SK-N-MC (cell line): ENCODE data around the gene HELZ2.

Experiments
- DNase-seq: peaks from one replicate; pipeline ENCODE4 v3.0.0-alpha.2; 2011; ENCODE audit warnings: low read depth, low spot score
- H3K27ac ChIP-seq: fragments of 200-600 bp; sonication (generic); 2 replicates; pipeline ENCODE4 v1.5.1; 2016; ENCODE audit warnings: mixed run types
- H3K36me3 ChIP-seq: fragments of 200-600 bp; sonication (generic); 2 replicates; pipeline ENCODE4 v1.6.1; 2017; ENCODE audit warnings: antibody characterized with exemption, low read length, mixed read lengths; ENCODE audit not compliant: insufficient read depth
- H3K4me3 ChIP-seq: fragments of 200-600 bp; sonication (generic); 2 replicates; pipeline ENCODE4 v1.5.1; 2016
- H3K9ac ChIP-seq: fragments of 200-600 bp; sonication (generic); 2 replicates; pipeline ENCODE4 v1.8.0; 2017; ENCODE audit warnings: mixed run types, mixed read lengths; ENCODE audit not compliant: insufficient read length
- H3K9me3 ChIP-seq: fragments of 200-600 bp; sonication (generic); 2 replicates; pipeline ENCODE4 v1.6.1; 2017; ENCODE audit warnings: low read depth, mild to moderate bottlenecking, antibody characterized with exemption, low read length, moderate library complexity, mixed read lengths
- EZH2 ChIP-seq: fragments of 200-600 bp; sonication (generic); IDR thresholded peaks from one replicate; pipeline ENCODE4 v1.6.1; 2017; ENCODE audit warnings: antibody characterized with exemption
- FOXP2 ChIP-seq: optimal IDR thresholded peaks from 2 replicates; pipeline ENCODE3; 2011; ENCODE audit warnings: mild to moderate bottlenecking, moderate library complexity; ENCODE audit not compliant: insufficient read depth; ENCODE audit errors: extremely low read length, control extremely low read depth
- POLR2AphosphoS5 ChIP-seq: IDR thresholded peaks from 2 replicates; pipeline ENCODE4 v1.6.1; 2012; ENCODE audit warnings: mild to moderate bottlenecking, low read depth, low read length, borderline replicate concordance

HELZ2 gene

DNA sequence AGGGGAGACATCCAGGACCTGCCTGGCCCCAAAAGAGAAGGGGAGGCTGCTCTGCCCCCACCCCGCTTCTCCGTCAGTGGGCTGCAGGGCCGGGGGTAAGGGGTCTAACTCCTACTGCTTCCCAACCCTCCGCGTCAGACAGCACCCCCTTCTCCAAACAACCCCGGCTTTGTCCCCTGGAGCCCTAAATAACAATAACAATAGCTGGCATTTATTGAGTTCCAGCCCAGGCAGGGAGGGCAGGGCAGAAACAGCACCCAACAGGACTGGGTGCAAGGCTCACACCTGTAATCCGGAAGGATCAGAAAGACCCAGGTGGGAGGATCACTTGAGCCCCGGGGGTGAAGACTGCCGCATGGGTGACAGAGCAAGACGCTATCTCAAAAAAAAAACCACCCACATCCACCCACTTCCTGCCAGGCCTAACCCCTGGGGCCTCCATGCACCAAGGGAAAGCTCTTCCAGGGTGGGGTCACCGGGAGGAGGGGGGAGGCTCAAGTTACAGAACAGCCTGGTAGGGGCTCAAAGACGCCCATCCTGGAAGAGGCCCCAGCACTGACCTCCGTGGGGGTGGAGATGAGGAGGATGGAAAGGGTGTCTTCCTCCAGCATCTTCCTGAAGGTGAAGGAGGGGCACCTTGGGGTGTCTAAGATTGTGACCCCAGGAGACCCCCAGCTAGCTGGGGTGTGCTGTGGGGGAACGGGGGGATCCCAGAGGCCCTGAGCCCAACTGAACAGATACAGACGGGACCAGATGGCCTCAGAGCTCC lies 21.4 kb downstream of the HELZ2 start:
- no peaks in the 10 kb centered on the region for H3K9me3 ChIP-seq
- no peak overlapping the region for H3K27ac ChIP-seq
- DNase-seq: no peak
- no peak overlapping the region for H3K9ac ChIP-seq
- no peak overlapping the region for H3K4me3 ChIP-seq
- no peaks in the 10 kb centered on the region for H3K36me3 ChIP-seq
- TF ChIP-seq POLR2AphosphoS5: no peak
- TF ChIP-seq FOXP2: no peak
- TF ChIP-seq EZH2: no peak

DNA sequence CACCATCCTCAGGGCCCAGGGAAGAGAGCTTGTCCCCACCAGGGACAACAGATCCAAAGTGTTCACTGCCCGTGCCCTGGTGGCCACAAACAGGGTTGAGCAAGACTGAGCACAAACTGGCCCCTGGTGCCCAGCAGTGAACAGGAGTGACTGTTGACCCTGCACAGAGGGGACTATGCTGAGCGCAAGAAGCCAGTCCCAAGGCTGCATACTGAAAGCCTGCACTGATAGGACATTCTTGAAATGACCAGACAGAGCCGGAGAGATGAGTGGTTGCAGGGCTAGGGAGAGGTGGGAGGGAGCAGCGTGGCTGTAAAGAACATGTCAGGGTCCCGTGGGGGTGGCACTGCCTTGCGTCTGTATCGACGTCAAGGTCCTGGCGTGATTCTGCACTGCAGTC lies 23.0 kb downstream of the HELZ2 start:
- H3K27ac ChIP-seq: no peak overlapping the region
- no peak for DNase-seq
- no peak overlapping the region for H3K9ac ChIP-seq
- no peak overlapping the region for H3K4me3 ChIP-seq
- TF ChIP-seq EZH2 (no peak), FOXP2 (no peak), POLR2AphosphoS5 (no peak)
- H3K36me3 ChIP-seq: no peaks in the 10 kb centered on the region
- H3K9me3 ChIP-seq: no peaks in the 10 kb centered on the region

DNA sequence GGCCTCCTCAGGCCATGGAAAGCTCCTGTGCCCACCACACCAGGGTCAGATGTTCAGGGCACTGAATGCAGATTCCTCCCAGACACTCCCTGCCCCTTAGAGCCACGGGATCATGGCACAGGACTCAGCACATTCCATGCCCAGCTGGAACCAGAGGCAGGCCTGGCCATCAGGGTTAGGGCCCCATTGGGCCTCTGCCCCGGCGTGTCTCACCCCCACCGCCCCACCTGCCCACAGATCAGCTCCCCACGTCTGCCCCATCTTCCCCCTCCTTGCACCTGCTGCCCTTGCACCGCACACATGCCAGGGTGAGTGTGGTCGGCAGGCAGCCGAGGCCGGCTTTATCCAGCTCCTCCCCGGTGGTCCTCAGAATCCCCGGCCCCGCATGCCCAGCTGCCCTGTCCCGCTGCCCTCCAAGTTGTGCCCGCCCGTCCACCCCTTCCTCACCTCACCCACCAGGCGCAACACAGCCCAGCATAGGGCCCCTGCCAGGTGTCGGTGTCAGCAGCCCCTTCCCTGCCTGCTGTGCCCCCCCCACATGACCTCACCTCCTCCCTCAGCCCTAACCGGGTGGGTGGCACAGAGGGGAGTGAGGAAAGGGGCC lies 24.3 kb downstream of the HELZ2 start:
- Histone ChIP-seq H3K4me3 (no peak overlapping the region), H3K9ac (no peak overlapping the region), H3K9me3 (no peaks in the 10 kb centered on the region), H3K36me3 (no peaks in the 10 kb centered on the region), H3K27ac (no peak overlapping the region)
- TF ChIP-seq FOXP2 (no peak), EZH2 (no peak), POLR2AphosphoS5 (no peak)
- no peak for DNase-seq

DNA sequence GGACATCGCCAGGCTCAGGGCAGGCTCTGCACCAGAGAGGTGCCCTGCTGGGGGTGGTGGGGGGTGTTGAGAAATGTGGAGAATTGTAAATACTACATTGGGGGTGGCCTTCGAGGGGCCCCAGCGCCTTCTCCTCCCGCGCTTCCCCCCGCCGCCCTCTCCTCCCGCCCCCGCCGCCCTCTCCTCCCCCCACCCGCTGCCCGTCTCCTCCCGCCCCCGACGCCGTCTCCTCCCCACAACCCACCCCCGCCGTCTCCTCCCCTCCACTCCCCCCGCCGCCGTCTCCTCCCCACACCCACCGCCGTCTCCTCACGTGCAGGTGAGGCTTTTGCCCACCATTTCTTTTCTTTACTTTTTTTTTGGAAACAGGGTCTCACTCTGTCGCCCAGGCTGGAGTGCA lies 25.0 kb downstream of the HELZ2 start:
- DNase-seq: no peak
- Histone ChIP-seq H3K9ac (no peak overlapping the region), H3K4me3 (no peak overlapping the region), H3K9me3 (no peaks in the 10 kb centered on the region), H3K27ac (no peak overlapping the region), H3K36me3 (no peaks in the 10 kb centered on the region)
- TF ChIP-seq FOXP2 (no peak), EZH2 (no peak), POLR2AphosphoS5 (no peak)

DNA sequence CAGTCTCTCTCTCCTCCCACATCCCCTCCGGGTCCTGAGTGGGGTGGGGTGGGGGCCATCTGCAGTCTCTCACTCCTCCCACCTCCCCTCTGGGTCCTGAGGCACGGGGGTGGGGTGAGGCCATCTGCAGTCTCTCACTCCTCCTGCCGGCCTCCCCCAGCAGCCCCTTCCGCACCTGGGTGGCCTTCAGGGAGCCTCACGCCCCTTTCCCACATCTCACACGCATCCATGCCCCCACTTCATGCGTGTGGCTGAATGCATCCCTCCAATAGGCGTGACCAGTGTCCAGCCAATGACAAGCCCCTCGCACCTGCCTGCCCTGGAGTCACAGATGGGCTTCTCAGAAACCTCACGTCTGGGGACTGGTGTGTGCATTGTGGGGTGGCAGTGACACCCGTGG lies 25.5 kb downstream of the HELZ2 start:
- no peak overlapping the region for H3K27ac ChIP-seq
- no peak overlapping the region for H3K9ac ChIP-seq
- no peak for DNase-seq
- no peaks in the 10 kb centered on the region for H3K9me3 ChIP-seq
- H3K36me3 ChIP-seq: no peaks in the 10 kb centered on the region
- H3K4me3 ChIP-seq: no peak overlapping the region
- TF ChIP-seq EZH2 (no peak), FOXP2 (no peak), POLR2AphosphoS5 (no peak)

DNA sequence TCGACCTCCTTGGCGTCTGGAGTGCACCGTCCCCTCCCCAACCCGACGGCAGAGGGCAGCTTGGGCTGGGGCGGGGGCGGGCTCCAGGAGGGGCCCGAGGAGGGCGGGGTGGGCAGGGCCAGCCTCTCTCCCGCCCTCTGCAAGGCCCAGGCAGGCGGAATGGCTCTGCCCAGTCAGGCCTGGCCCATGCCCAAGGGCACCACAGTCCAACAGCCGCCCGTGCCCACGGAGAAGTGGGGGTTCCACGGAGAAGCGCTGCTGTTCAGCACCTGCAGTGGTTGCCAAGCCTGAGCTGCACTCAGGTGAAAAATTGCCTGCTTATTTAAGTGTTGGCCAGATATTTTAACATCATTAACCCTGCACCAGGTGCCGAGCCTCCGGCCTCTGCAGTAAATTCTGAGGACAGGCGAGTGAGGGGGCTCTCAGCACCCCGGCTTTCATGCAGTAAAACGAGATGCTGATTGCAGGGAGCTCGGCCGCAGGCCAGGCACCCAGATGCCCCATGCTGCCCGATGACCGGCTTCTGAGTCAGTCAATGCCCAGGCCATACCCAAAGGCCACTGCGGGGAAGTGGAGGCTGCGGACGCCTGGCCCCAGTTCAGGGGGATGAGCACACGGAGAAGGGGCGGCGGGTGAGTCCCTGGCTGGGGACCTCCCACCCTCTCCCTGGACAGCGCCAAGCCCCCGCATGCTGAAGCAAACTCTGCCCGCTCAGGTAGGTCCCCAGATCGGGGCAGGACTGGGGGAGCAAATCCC lies 26.1 kb downstream of the HELZ2 start, which contains the start of gene SRMS:
SRMS (minus strand) TSS at position 25 of the 756 bp plus-strand sequence. CDS start 286 bp downstream, outside the sequence.
- H3K27ac ChIP-seq: no peak within 1 kb of the TSS
- DNase-seq: no peak
- H3K36me3 ChIP-seq: no peaks in the 10 kb centered on the region
- no peak within 1 kb of the TSS for H3K9ac ChIP-seq
- H3K4me3 ChIP-seq: no peak within 1 kb of the TSS
- no peak for TF ChIP-seq FOXP2
- TF ChIP-seq EZH2: no peak
- no peak for TF ChIP-seq POLR2AphosphoS5
- no peaks in the 10 kb centered on the region for H3K9me3 ChIP-seq

DNA sequence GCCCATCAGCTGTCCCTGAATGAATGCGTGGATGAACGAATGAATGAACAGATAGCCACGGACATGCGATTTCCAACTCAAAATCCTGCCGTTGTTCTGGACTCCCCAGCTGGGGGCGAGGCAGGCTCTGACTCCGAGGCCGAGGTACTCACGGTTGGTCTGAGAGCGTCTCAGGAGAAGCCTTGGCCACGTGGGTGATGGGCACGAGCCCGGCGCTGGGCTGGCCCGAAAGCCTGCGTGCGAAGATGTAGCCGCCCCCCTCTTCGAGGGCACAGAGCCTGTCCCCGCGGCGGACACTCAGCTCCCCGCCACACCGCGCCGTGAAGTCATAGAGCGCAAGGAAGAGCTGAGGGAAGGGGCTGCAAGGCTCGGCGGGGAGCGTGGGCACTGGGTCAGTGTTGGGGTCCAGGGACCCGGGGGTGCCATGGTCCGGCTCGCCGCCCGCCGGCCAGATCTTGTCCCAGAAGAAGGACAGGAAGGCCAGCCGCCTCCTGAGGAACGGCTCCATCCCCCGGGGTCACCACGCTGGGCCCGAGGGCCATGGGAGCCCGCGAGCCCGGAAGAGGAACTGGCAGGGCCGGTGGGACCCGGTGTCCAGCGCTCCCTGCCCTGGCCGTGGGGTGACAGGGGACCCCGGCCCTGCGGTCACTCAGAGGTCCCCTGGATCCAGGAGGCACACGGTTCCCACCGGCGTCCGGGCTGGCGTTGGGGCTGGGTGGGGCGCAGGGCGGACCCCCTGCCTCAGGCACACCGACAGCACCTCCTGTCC lies 26.9 kb downstream of the HELZ2 start:
- Histone ChIP-seq H3K9me3 (no peaks in the 10 kb centered on the region), H3K27ac (no peak overlapping the region), H3K4me3 (no peak overlapping the region), H3K9ac (no peak overlapping the region), H3K36me3 (no peaks in the 10 kb centered on the region)
- DNase-seq: no peak
- no peak for TF ChIP-seq POLR2AphosphoS5
- no peak for TF ChIP-seq EZH2
- no peak for TF ChIP-seq FOXP2
